ENCODE data around the gene LGMN.

LGMN gene

GRCh38 chr14:92677955-92678354, 70.5 kb downstream of the LGMN start:
- no peak for TF ChIP-seq CTCF (IDR thresholded peaks at IDR 0.05; ENCODE audit: low read depth, low read length)
- H3K4me3 ChIP-seq (ENCODE audit: low read depth, low read length) = no peak overlapping the region
- in situ Hi-C loops (cut with HindIII; ENCODE audit: low sequenced_read_pairs) = no loop called here
- no peak for DNase-seq (ENCODE audit: low read depth, low spot score)

GRCh38 chr14:92677087-92677668, 71.2 kb downstream of the LGMN start:
- no peak overlapping the region for H3K4me3 ChIP-seq (ENCODE audit: low read depth, low read length)
- in situ Hi-C loops (cut with HindIII; ENCODE audit: low sequenced_read_pairs) = no loop called here
- DNase-seq (ENCODE audit: low read depth, low spot score) = no peak
- TF ChIP-seq CTCF (IDR thresholded peaks at IDR 0.05; ENCODE audit: low read depth, low read length) = no peak

DNA sequence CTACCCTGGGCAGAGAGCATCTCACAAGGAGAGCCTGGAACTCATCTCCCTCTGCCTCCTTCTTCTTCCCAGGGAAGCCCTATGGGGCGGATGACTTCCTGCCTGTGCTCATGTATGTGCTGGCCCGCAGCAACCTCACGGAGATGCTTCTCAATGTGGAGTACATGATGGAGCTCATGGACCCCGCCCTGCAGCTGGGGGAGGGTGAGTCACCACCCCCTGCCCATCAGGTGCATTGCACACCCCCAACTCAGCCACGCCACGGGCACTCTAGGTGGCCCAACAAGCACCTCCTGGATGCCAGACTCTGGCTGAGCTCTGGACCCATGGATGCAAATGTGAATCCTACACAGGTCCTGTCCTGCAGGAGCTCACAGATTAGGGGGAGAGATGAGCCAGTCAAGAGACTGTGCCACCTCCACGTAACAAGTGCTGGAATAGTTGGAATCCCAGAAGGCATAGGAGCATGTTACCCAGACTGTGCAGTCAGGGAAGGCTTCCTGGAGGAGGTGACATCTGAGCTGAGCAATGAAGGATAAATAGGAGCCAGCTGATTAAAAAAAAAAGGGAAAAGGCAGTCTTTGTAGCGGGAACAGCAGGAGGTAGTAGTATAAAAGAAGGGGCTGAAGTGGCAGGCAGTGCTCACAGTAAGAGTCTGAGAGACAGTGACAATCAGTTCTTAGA, 71.9 kb downstream of the LGMN start:
- in situ Hi-C loops (cut with HindIII; ENCODE audit: low sequenced_read_pairs) = no loop called here
- H3K4me3 ChIP-seq (ENCODE audit: low read depth, low read length) = no peak overlapping the region
- TF ChIP-seq CTCF (IDR thresholded peaks at IDR 0.05; ENCODE audit: low read depth, low read length) = no peak
- no peak for DNase-seq (ENCODE audit: low read depth, low spot score)

GRCh38 chr14:92675976-92676375, 72.5 kb downstream of the LGMN start:
- H3K4me3 ChIP-seq (ENCODE audit: low read depth, low read length) = no peak overlapping the region
- no peak for DNase-seq (ENCODE audit: low read depth, low spot score)
- TF ChIP-seq CTCF (IDR thresholded peaks at IDR 0.05; ENCODE audit: low read depth, low read length) = no peak
- in situ Hi-C loops (cut with HindIII; ENCODE audit: low sequenced_read_pairs) = no loop called here

DNA sequence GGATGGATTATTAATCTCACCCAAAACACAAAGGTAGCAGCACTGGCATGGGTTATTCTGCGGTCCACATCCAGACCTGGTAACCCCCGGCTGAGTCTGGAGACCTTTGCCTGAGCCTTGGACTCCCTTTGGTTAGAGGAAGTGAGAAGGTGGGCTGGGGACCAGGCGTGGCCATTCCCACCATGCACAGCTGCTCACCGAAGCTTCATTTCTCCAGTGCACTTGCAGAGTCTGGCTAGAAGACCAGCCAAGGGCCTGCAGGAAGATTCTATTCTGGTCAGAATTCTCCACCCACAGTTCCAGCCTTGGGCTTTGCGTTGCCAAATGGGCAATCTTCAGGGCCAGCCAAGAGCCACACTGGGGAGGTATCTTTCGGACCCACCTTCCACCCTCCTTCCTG, 73.0 kb downstream of the LGMN start:
- no peak overlapping the region for H3K4me3 ChIP-seq (ENCODE audit: low read depth, low read length)
- in situ Hi-C loops (cut with HindIII; ENCODE audit: low sequenced_read_pairs) = no loop called here
- no peak for DNase-seq (ENCODE audit: low read depth, low spot score)
- no peak for TF ChIP-seq CTCF (IDR thresholded peaks at IDR 0.05; ENCODE audit: low read depth, low read length)

DNA sequence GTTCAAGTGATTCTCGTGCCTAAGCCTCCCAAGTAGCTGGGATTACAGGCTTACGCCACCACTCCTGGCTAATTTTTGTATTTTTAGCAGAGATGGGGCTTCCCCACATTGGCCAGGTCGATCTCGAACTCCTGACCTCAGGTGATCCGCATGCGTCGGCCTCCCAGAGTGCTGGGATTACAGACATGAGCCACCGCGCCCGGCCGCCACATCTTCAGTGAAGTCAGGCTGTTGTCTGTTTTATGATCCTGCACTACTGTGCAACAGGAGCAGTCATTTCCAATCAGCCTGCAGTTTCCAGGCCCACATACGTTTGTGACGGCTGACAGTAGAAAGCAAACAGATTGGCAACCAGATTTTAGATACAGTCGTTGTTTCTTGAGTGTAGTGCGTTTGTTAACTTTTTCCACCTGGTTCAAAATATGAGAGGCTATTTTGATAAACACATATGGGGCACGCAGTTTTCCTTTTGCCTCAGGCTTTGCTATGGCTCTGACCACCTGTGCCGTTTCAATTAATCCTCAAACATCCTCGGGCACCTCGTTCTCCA, 74.8 kb downstream of the LGMN start:
- no peak for TF ChIP-seq CTCF (IDR thresholded peaks at IDR 0.05; ENCODE audit: low read depth, low read length)
- in situ Hi-C loops (cut with HindIII; ENCODE audit: low sequenced_read_pairs) = no loop called here
- no peak for DNase-seq (ENCODE audit: low read depth, low spot score)
- no peak overlapping the region for H3K4me3 ChIP-seq (ENCODE audit: low read depth, low read length)

All from astrocyte of the spinal cord (primary cell).